H1 (cell line): ENCODE results near the gene STK39. TPM values are rescaled to one million over a fixed set of nuclear protein-coding genes. Genes with fewer than 3 reads are reported as not detected.

Source experiments
- CTCF ChIA-PET: fragments of 300-600 bp; sonication (Branson Sonifier 250); formaldehyde crosslinking; loops from one replicate; lab custom pipeline; 2021; ENCODE audit not compliant: partially characterized antibody; lab: Charles Lee
- POLR2A ChIA-PET: fragments of 300-600 bp; sonication (Branson Sonifier 250); formaldehyde crosslinking; loops from one replicate; lab custom pipeline; 2021; ENCODE audit warnings: inconsistent platforms; ENCODE audit not compliant: partially characterized antibody; lab: Charles Lee
- DNase-seq, 2 experiments: peaks; one replicate each; pipeline versions ENCODE4 v3.0.0 to v3.0.0-alpha.2; 2010 to 2022; ENCODE audit warnings: low spot score in 2 of 2, low read depth in 1 of 2, mixed read lengths in 1 of 2
- FAIRE-seq: peaks from 2 replicates; lab custom pipeline; 2011; peaks lifted over from hg19 to GRCh38; lab: Jason Lieb, UNC
- H2AFZ ChIP-seq: 2 replicates; pipeline ENCODE4 v1.8.1; 2012; ENCODE audit warnings: low read length, inconsistent platforms
- H2AK5ac ChIP-seq: 2 replicates; pipeline ENCODE4 v1.6.1; 2013; ENCODE audit warnings: low read depth, low read length
- H2BK120ac ChIP-seq: replicated peaks from 2 replicates; pipeline ENCODE3; 2013; ENCODE audit warnings: low read depth, low read length, inconsistent platforms
- H2BK12ac ChIP-seq: 2 replicates; pipeline ENCODE4 v1.6.1; 2013; ENCODE audit warnings: low read depth, low read length
- H2BK15ac ChIP-seq: 2 replicates; pipeline ENCODE4 v1.6.1; 2013; ENCODE audit warnings: low read length
- H2BK20ac ChIP-seq: 2 replicates; pipeline ENCODE4 v1.6.1; 2013; ENCODE audit warnings: low read length
- H2BK5ac ChIP-seq: 2 replicates; pipeline ENCODE4 v1.6.1; 2013; ENCODE audit warnings: low read depth, low read length
- H3K14ac ChIP-seq: 2 replicates; pipeline ENCODE4 v1.6.1; 2013; ENCODE audit warnings: inconsistent platforms; ENCODE audit not compliant: insufficient read length
- H3K18ac ChIP-seq: 2 replicates; pipeline ENCODE4 v1.6.1; 2013; ENCODE audit warnings: low read length; ENCODE audit errors: extremely low read depth
- H3K23ac ChIP-seq: 2 replicates; pipeline ENCODE4 v1.6.1; 2013; ENCODE audit warnings: inconsistent platforms; ENCODE audit not compliant: insufficient read length
- H3K23me2 ChIP-seq: 2 replicates; pipeline ENCODE4 v1.6.1; 2013; ENCODE audit warnings: low read depth, low read length
- H3K27ac ChIP-seq: 2 replicates; pipeline ENCODE4 v1.6.1; 2011; ENCODE audit warnings: low read depth, low read length, inconsistent platforms
- H3K27me3 ChIP-seq, 4 experiments: replicated peaks in 1 of 4; 1 replicate in 1 of 4; 2 replicates in 3 of 4; pipeline versions ENCODE4 v1.6.1 to v1.8.1; 2011 to 2013; ENCODE audit warnings: low read length in 3 of 4, mild to moderate bottlenecking in 3 of 4, inconsistent platforms in 2 of 4, mixed read lengths in 2 of 4, moderate library complexity in 1 of 4; ENCODE audit not compliant: control insufficient read depth in 3 of 4, insufficient read depth in 3 of 4; ENCODE audit errors: extremely low read depth in 1 of 4
- H3K36me3 ChIP-seq, 4 experiments: 2 replicates each; pipeline versions ENCODE4 v1.6.1 to v1.8.1; 2011 to 2013; ENCODE audit warnings: mild to moderate bottlenecking in 4 of 4, low read length in 3 of 4, moderate library complexity in 2 of 4, control low read depth in 1 of 4, inconsistent platforms in 1 of 4; ENCODE audit not compliant: insufficient read depth in 4 of 4, control insufficient read depth in 2 of 4
- H3K4ac ChIP-seq: replicated peaks from 2 replicates; pipeline ENCODE3; 2013; ENCODE audit warnings: low read length, low read depth, mixed read lengths, inconsistent platforms; ENCODE audit not compliant: insufficient read length
- H3K4me1 ChIP-seq, 4 experiments: replicated peaks in 1 of 4; 1 replicate in 1 of 4; 2 replicates in 3 of 4; pipeline versions ENCODE4 v1.6.1 to v1.8.1; 2011 to 2013; ENCODE audit warnings: low read length in 3 of 4, inconsistent platforms in 2 of 4, mixed read lengths in 1 of 4; ENCODE audit not compliant: insufficient read depth in 4 of 4, control insufficient read depth in 3 of 4
- H3K4me2 ChIP-seq, 2 experiments: 2 replicates each; pipeline versions ENCODE4 v1.6.1 to v1.8.1; 2011 to 2013; ENCODE audit warnings: low read depth in 2 of 2, low read length in 2 of 2, control low read depth in 1 of 2, inconsistent platforms in 1 of 2, mild to moderate bottlenecking in 1 of 2; ENCODE audit not compliant: insufficient read depth in 1 of 2
- H3K4me3 ChIP-seq, 4 experiments: fragments of 200-600, 300-600 bp in 1 of 4; sonication (generic), shearing (Covaris generic), sonication (Bioruptor Twin) in 1 of 4; 2 replicates each; pipeline versions ENCODE4 v1.5.1 to v1.8.1; 2011 to 2016; ENCODE audit warnings: low read length in 4 of 4, low read depth in 3 of 4, control low read depth in 2 of 4, inconsistent platforms in 2 of 4, mild to moderate bottlenecking in 2 of 4, mixed read lengths in 1 of 4, moderate library complexity in 1 of 4; ENCODE audit not compliant: insufficient read depth in 2 of 4; ENCODE audit errors: extremely low read depth in 1 of 4
- H3K56ac ChIP-seq: replicated peaks from 2 replicates; pipeline ENCODE3; 2013; ENCODE audit warnings: low read depth, mild to moderate bottlenecking, mixed read lengths, low read length, inconsistent platforms; ENCODE audit not compliant: insufficient read length
- H3K79me1 ChIP-seq: 2 replicates; pipeline ENCODE4 v1.6.1; 2013; ENCODE audit warnings: low read depth, low read length, control low read depth
- H3K79me2 ChIP-seq, 2 experiments: 2 replicates each; pipeline versions ENCODE4 v1.6.1 to v1.8.1; 2012 to 2013; ENCODE audit warnings: low read length in 2 of 2, mild to moderate bottlenecking in 2 of 2, inconsistent platforms in 1 of 2; ENCODE audit not compliant: insufficient read depth in 2 of 2, control insufficient read depth in 1 of 2
- H3K9ac ChIP-seq, 4 experiments: replicated peaks in 1 of 4; 1 replicate in 1 of 4; 2 replicates in 3 of 4; pipeline versions ENCODE4 v1.6.1 to v1.8.1; 2011 to 2013; ENCODE audit warnings: low read depth in 3 of 4, low read length in 3 of 4, control low read depth in 2 of 4, mild to moderate bottlenecking in 2 of 4, moderate library complexity in 2 of 4, inconsistent platforms in 1 of 4; ENCODE audit errors: extremely low read depth in 1 of 4
- H3K9me3 ChIP-seq, 2 experiments: 2 replicates each; pipeline versions ENCODE4 v1.6.1 to v1.8.1; 2012 to 2013; ENCODE audit warnings: mild to moderate bottlenecking in 2 of 2, moderate library complexity in 2 of 2, control low read depth in 1 of 2, inconsistent platforms in 1 of 2, low read depth in 1 of 2, low read length in 1 of 2, mixed read lengths in 1 of 2; ENCODE audit not compliant: insufficient read depth in 2 of 2
- H4K20me1 ChIP-seq, 2 experiments: replicated peaks in 1 of 2; 2 replicates each; pipeline versions ENCODE3 to v1.8.1; 2011 to 2013; ENCODE audit warnings: inconsistent platforms in 2 of 2, low read length in 2 of 2, mild to moderate bottlenecking in 1 of 2; ENCODE audit not compliant: insufficient read depth in 2 of 2, control insufficient read depth in 1 of 2
- H4K5ac ChIP-seq: 2 replicates; pipeline ENCODE4 v1.6.1; 2013; ENCODE audit warnings: low read length, low read depth, mixed read lengths, inconsistent platforms; ENCODE audit not compliant: insufficient read length
- H4K8ac ChIP-seq: 2 replicates; pipeline ENCODE4 v1.8.0; 2013; ENCODE audit warnings: mild to moderate bottlenecking, moderate library complexity, low read length, inconsistent platforms; ENCODE audit not compliant: insufficient read depth; ENCODE audit errors: extremely low read depth
- H4K91ac ChIP-seq: replicated peaks from 2 replicates; pipeline ENCODE3; 2013; ENCODE audit warnings: low read length, mixed read lengths, inconsistent platforms; ENCODE audit not compliant: insufficient read length
- CBX8 ChIP-seq: fragments of 300-800, 300-1000 bp; sonication (generic); IDR thresholded peaks from 2 replicates; pipeline ENCODE4 v1.7.1; 2016; ENCODE audit warnings: low read depth, low read length, borderline replicate concordance
- CREB1 ChIP-seq: IDR thresholded peaks from 2 replicates; pipeline ENCODE4 v1.6.1; 2012; ENCODE audit warnings: inconsistent platforms
- EGR1 ChIP-seq: IDR thresholded peaks from 2 replicates; pipeline ENCODE4 v1.6.1; 2011; ENCODE audit warnings: low read depth, low read length, borderline replicate concordance
- GABPA ChIP-seq: IDR thresholded peaks from 2 replicates; pipeline ENCODE4 v1.6.1; 2011; ENCODE audit warnings: mild to moderate bottlenecking, low read length, moderate library complexity, borderline replicate concordance; ENCODE audit not compliant: insufficient read depth
- KDM1A ChIP-seq: fragments of 200-600, 300-600 bp; sonication (generic); IDR thresholded peaks from 2 replicates; pipeline ENCODE4 v1.7.1; 2016; ENCODE audit warnings: mild to moderate bottlenecking, low read length, borderline replicate concordance
- KDM4A ChIP-seq: IDR thresholded peaks from one replicate; pipeline ENCODE4 v1.7.1; 2012; ENCODE audit warnings: low read depth, mild to moderate bottlenecking, moderate library complexity, low read length, inconsistent platforms; ENCODE audit not compliant: severe bottlenecking
- NRF1 ChIP-seq: IDR thresholded peaks from 2 replicates; pipeline ENCODE4 v1.6.1; 2011; ENCODE audit warnings: mild to moderate bottlenecking, low read depth, low read length, improper control_type of control experiment
- POU5F1 ChIP-seq: IDR thresholded peaks from 2 replicates; pipeline ENCODE4 v1.6.1; 2011; ENCODE audit warnings: low read depth, mild to moderate bottlenecking, low read length, moderate library complexity
- SUZ12 ChIP-seq: fragments of 200-600 bp; sonication (generic); IDR thresholded peaks from 2 replicates; pipeline ENCODE4 v1.6.1; 2012; ENCODE audit warnings: mild to moderate bottlenecking, inconsistent platforms, low read length, moderate library complexity, mixed read lengths
- TBP ChIP-seq: IDR thresholded peaks from 2 replicates; pipeline ENCODE4 v1.6.1; 2011; ENCODE audit warnings: low read depth, low read length, improper control_type of control experiment
- TEAD4 ChIP-seq: IDR thresholded peaks from 2 replicates; pipeline ENCODE4 v1.6.1; 2012; ENCODE audit warnings: low read depth, low read length, inconsistent platforms, mixed read lengths
- YY1 ChIP-seq: IDR thresholded peaks from 2 replicates; pipeline ENCODE4 v1.6.1; 2011; ENCODE audit warnings: low read depth, mild to moderate bottlenecking, low read length
- WGBS, 2 experiments: shearing (Covaris generic) in 1 of 2; methylation state at CpG; one replicate each; pipeline versions ENCODE4 v1.1.6 to v1.1.7; 2013 to 2015; ENCODE audit warnings: low lambda C conversion rate in 2 of 2, mixed read lengths in 2 of 2, inconsistent platforms in 1 of 2, low coverage in 1 of 2, missing lambda C conversion rate in 1 of 2; ENCODE audit not compliant: insufficient replicate concordance in 2 of 2, insufficient coverage in 1 of 2, insufficient read length in 1 of 2; ENCODE audit errors: extremely low coverage in 1 of 2, missing lambda C conversion rate in 1 of 2; 5-methylcytosine and 5-hydroxymethylcytosine counted together
- polyA plus RNA-seq, 7 experiments: library from polyadenylated mRNA; depleted of rRNA in 3 of 7; stranded (reverse) in 5 of 7; unstranded in 2 of 7; fragments of >200 nt in 5 of 7; fragments of 200-250 nt in 2 of 7; gene quantifications; 1 replicate in 5 of 7; 2 replicates in 1 of 7; 4 replicates in 1 of 7; pipeline versions ENCODE4 v1.2.1 to v1.2.3, GENCODE V29; 2011 to 2013; ENCODE audit warnings: missing spikeins in 2 of 7, mixed read lengths in 2 of 7
- total RNA-seq: library from RNA; stranded (reverse); fragmentation: NEBNext Ultra II Directional; extraction: Animal tissue kit (Norgen Biotek cat#: 25700); gene quantifications from 2 replicates; pipeline ENCODE4 v1.2.1, GENCODE V29; 2021

Gene STK39
- total and polyA plus RNA-seq, 2 of the 8 experiments (the other 6 are each of a cell fraction or from before 2014, with no cell fraction given), result 13.7 to 23.8 TPM

GRCh38 chr2:167987558-167987957, 259.8 kb downstream of the STK39 start:
- Histone ChIP-seq H3K9ac (no peak overlapping the region), H2BK5ac (no peak overlapping the region), H3K27ac (no peak overlapping the region), H3K23ac (no peak overlapping the region), H4K5ac (no peak overlapping the region), H2BK12ac (no peak overlapping the region), H3K18ac (no peak overlapping the region), H2BK120ac (no peak overlapping the region), H3K4me3 (no peak overlapping the region), H4K20me1 (no peaks in the 10 kb centered on the region), H3K9me3 (no peaks in the 10 kb centered on the region)
- WGBS, 2 experiments, result 92% methylated on average over 1 of the region's 1 CpG; no CpG with 5 or more reads in 1 of the 2 experiments
- no peak for TF ChIP-seq TEAD4
- no peak for TF ChIP-seq SUZ12
- TF ChIP-seq KDM1A, result no peak
- no peak for TF ChIP-seq TBP
- no peak for TF ChIP-seq KDM4A
- TF ChIP-seq EGR1, result no peak
- TF ChIP-seq GABPA, result no peak
- no peak for TF ChIP-seq POU5F1
- no peak for TF ChIP-seq NRF1
- TF ChIP-seq CREB1, result no peak
- no peak for TF ChIP-seq CBX8
- no peak for TF ChIP-seq YY1
- TF ChIP-seq, all 59 proteins: peak for 0
- Histone ChIP-seq H2AFZ (no peak overlapping the region), H3K23me2 (no peaks in the 10 kb centered on the region), H3K27me3 (peaks cover 0 to 1% (median 0%) of the 10 kb centered on the region in 4 experiments; a peak in 1 of 7 replicates), H2BK15ac (no peak overlapping the region), H3K4ac (no peak overlapping the region), H3K14ac (no peak overlapping the region), H4K91ac (no peak overlapping the region), H2BK20ac (no peak overlapping the region), H3K4me2 (0 out of 4 replicates have a peak overlapping the region, but pooled peaks of 1 of the 2 experiments have one; percentile 19), H3K79me1 (no peaks in the 10 kb centered on the region), H2AK5ac (no peak overlapping the region), H3K4me1 (peaks cover 0 to 11% (median 3%) of the 10 kb centered on the region in 4 experiments; a peak in 3 of 7 replicates), H4K8ac (no peak overlapping the region), H3K79me2 (no peaks in the 10 kb centered on the region), H3K56ac (no peak overlapping the region), H3K36me3 (no peaks in the 10 kb centered on the region)
- no peak for DNase-seq
- FAIRE-seq, result no peak
- CTCF ChIA-PET, result interaction anchor here (1.1 to 1.7 kb wide), 2 partner anchors 39 to 63 kb away, joined by 3 read pairs; no protein-coding TSS in a partner anchor
- POLR2A ChIA-PET, result no interaction called here
